Epithelial cell of proximal tubule (primary cell): ENCODE data around the gene TDP2. TPM values are rescaled to one million over a fixed set of nuclear protein-coding genes. Genes with fewer than 3 reads are reported as not detected.

ENCODE experiments used
- DNase-seq: peaks from one replicate; pipeline ENCODE4 v3.0.0-alpha.2; 2011; ENCODE audit warnings: low read depth
- H3K4me3 ChIP-seq: 2 replicates; pipeline ENCODE4 v1.5.1; 2011; ENCODE audit warnings: low read depth, mild to moderate bottlenecking, low read length
- CTCF ChIP-seq: conservative IDR thresholded peaks from 2 replicates; pipeline ENCODE4 v1.5.1; 2012; ENCODE audit warnings: low read depth, mild to moderate bottlenecking, low read length
- total RNA-seq: library from RNA; depleted of rRNA; stranded (reverse); fragments of >200 nt; gene quantifications from 2 replicates; pipeline ENCODE4 v1.2.3, GENCODE V29; 2015

Gene TDP2, protein sequence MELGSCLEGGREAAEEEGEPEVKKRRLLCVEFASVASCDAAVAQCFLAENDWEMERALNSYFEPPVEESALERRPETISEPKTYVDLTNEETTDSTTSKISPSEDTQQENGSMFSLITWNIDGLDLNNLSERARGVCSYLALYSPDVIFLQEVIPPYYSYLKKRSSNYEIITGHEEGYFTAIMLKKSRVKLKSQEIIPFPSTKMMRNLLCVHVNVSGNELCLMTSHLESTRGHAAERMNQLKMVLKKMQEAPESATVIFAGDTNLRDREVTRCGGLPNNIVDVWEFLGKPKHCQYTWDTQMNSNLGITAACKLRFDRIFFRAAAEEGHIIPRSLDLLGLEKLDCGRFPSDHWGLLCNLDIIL
- 22.3 and 31.2 TPM in 2 replicates for total RNA-seq

DNA sequence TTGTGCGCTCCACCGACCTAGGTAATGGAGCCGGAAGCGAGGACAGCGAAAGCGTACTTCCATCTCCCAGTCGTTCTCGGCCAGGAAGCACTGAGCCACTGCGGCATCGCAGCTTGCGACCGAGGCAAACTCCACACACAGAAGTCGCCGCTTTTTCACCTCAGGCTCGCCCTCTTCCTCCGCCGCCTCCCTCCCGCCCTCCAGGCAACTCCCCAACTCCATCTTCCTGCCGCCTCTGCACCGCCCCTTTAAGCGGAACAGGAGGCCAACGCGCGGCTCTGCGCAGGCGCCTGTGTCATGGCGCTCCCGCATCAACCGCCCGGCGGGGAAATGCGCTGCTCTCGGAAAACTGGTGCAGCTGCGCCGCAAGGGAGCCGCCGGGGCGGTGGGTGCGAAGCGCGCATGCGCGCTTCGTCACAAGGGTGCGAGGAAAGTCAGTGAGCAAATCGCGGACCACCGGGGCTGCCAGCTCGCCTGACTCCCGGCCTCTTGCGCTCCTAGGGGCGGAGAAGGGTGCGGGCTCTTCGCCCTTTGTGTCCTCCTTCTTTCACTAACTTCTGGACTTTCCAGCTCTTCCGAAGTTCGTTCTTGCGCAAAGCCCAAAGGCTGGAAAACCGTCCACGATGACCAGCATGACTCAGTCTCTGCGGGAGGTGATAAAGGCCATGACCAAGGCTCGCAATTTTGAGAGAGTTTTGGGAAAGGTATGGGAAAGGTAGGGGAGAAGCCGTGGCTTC, at the start of gene TDP2, which contains the start of gene ACOT13:
Gene TDP2 (minus strand): TSS at position 259 of the 737 bp plus-strand sequence. CDS start 37 bp downstream, at position 222.
Gene ACOT13 (plus strand): TSS at position 437 of the 737 bp plus-strand sequence. CDS start 187 bp downstream, at position 624.
- peak; percentile 67 for DNase-seq
- TF ChIP-seq CTCF = peak; percentile 45
- H3K4me3 ChIP-seq = peak within 1 kb of the TSS; percentile 99

DNA sequence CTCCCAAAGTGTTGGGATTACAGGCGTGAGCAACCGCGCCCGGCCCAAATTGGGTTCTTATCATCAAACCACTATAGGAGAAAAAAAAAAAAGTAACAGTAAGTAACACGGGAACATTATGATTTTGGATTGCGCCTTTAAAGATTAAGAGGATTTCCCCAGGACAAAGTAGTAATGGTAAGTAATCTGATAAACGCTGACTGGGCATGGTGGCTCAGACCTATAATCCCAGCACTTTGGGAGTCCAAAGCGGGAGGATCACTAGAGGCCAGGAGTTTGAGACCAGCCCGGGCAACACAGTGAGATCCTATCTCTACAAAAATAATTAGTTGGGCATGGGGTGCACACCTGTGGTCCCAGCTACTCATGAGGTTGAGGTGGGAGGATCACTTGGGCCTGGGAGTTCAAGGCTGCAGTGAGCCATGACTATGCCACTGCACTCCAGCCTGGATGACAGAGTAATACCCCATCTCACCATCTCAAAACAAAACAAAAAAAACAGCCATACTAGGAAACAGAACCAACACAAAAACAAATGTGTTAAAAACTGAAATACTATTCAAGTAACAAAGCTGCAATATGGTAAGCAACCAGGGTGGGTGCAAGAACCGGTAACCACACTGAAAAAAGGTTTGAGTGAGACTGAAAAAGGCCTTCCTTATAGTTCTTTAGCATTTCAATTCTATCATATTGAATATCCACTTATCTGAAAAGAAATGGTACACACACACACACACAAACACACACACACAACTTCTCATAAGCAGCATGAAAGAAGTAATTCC, 44.0 kb upstream of the TDP2 start:
- TF ChIP-seq CTCF = no peak
- H3K4me3 ChIP-seq = no peak overlapping the region
- DNase-seq = no peak

DNA sequence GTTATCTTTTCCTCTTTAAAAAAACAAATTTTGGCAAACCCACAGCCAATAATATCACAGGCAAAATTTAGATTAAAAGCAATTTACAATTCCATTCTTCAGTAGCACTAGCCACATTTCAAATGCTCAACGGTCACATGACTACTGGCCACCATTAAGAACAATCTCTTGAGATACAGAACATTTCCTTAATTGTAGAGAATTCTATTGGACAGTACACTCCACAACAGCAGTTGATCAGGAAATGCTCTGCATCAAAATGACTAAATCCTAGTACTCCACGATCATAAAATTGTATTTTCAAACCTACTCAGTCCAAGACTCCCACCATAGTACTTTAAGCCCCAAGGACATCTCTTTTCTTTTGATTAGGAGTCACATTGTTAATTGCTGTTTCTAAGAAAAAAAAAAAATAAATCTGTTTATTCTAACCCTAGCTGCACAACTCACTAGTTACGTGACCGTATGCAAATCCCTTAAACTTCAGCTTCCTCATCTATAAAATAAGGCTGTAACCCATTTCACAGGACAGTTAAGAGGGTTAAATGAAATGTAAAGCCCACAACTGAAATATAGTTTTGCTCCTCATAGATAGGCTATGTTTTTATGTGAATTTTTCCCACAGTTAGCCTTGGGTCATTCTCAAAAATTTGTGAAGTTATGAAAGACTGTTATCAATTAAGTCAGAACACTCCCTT, 42.5 kb upstream of the TDP2 start:
- H3K4me3 ChIP-seq = no peak overlapping the region
- DNase-seq = no peak
- no peak for TF ChIP-seq CTCF

- H3K4me3 ChIP-seq = no peak overlapping the region
- TF ChIP-seq CTCF = no peak
- DNase-seq = no peak
Measured at GRCh38 chr6:24708612-24709011, 41.9 kb upstream of the TDP2 start.

GRCh38 chr6:24704468-24704867, 37.8 kb upstream of the TDP2 start:
- DNase-seq = no peak
- TF ChIP-seq CTCF = no peak
- H3K4me3 ChIP-seq = no peak overlapping the region

DNA sequence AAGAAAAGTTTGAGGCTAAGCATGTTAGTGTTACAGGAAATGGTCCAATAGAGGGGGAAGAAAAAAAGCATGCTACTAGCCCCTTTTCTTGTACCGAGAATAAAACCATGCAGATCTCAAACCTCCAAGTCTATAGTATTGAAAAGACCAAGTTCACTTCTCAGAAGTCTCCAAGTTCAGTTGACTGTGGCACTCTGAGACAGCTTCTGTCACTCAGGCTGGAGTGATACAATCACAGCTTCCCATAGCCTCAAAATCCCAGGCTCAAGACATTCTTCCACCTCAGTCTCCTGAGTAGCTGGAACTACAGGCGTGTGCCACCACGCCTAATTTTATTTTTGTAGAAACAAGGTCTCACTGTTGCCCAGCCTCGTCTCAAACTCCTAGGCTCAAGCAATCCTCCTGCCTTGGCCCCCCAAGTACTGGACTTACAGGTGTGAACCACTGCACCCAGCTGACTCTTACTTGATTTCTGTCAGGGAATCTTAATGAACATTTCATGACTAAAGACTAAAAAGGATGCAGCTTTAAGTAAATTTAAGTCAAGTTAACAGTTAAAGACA, 36.1 kb upstream of the TDP2 start:
- H3K4me3 ChIP-seq = no peak overlapping the region
- no peak for DNase-seq
- TF ChIP-seq CTCF = no peak
